HG03457 (cell line): ENCODE measurements around the gene RAB34.
"Not testable (repeated sequence)": the region's sequence is repeated elsewhere in the genome, so short reads cannot be mapped to it uniquely, and the experiment has no call there.

Experiments
- ATAC-seq: cut with Tn5 transposase; IDR thresholded peaks from one replicate; pipeline ENCODE4 v1.9.1; 2021; ENCODE audit warnings: moderate number of reproducible peaks; ENCODE audit not compliant: unreplicated experiment

RAB34 gene

DNA sequence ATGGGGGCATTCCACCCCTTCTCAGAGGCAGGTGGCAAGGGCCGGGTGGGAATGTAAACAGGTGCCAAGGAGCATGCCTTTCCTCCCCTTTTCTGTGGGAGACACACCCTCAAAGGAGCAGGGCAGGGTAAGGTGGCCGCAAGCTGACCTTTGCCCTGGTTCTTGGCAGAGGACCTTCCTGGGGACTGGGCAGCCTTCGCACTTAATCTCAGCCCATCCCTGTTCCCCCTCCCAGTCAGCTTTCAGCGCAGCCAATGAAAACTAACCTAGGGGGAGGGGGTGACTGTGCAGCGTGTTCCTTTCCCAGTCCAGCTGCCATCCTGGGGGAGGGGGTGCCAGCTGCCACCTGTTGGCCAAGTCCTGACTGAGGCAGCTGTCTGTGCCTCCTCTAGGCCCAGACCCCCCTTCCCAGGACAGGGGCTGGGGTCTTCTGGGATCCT is 29.0 kb upstream of the RAB34 start:
- no peak for ATAC-seq

DNA sequence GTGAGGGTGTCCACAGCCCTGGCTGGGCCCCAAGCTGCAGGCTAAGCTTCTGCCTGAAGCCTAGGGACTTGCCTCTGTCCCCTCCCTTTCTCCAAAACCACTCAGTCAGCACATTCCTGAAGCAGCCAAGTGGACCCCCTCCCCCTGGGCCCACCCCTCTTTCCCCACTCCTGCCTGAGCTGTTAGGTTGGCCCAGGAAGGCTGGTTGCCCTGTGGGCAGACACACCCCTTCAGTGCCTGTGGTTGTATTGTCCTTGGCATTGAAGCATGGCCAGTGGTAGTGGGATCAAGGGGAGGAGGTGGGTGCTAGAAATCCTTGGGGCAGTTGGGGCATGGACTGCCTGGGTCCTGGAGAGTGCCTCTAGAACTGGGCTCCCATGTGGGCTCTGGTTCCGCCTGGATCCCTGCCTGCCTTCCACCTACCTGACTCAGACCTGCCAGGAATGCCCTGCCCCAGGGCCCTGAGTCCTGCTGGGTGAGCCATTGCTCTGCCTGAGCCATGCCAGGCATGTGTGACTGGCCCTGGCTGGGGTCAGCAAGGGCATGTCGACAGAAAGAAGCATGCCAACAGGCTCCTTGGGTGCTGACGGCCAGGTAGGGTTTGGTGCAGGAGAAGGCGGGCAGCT is 28.2 kb upstream of the RAB34 start:
- ATAC-seq = no peak

- no peak for ATAC-seq
Observed at GRCh38 chr17:28744972-28745785, 27.5 kb upstream of the RAB34 start.

DNA sequence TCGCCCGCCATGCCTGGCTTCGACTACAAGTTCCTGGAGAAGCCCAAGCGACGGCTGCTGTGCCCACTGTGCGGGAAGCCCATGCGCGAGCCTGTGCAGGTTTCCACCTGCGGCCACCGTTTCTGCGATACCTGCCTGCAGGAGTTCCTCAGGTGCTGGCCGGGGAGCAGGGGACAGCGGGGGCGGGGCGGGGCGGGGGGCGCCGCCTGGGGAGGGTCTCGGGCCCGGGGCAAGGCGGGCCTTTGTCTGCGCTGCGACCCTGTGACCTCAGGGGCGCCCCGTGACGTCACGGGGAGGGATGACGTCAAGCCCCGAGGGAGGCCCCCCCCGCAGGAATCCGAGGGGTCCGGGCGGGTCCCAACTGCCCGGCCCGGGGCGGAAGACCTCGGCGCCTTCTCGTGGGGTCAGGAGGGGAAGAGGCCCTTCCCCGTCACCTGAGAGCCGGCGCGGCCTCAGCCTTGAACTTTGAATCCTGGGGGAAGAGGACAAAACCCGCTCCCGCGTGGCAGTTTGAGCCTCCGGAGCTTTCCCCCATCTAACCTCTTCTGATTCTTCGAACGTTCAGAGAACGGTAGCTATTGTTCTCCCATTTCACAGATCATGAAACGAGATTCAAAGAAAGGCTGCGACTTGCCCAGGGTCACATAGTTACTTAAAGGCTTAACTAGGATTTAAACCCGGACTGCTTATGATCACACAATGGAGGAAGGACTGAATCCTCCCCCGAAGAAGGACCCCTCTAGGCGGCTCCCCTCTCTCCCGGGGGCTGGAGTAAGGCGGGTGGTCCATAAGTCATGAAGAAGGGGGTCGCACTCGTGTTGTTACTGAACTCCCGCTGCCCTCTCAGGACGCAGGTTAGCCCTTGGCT is 26.7 kb upstream of the RAB34 start:
- peak; percentile 2 for ATAC-seq

DNA sequence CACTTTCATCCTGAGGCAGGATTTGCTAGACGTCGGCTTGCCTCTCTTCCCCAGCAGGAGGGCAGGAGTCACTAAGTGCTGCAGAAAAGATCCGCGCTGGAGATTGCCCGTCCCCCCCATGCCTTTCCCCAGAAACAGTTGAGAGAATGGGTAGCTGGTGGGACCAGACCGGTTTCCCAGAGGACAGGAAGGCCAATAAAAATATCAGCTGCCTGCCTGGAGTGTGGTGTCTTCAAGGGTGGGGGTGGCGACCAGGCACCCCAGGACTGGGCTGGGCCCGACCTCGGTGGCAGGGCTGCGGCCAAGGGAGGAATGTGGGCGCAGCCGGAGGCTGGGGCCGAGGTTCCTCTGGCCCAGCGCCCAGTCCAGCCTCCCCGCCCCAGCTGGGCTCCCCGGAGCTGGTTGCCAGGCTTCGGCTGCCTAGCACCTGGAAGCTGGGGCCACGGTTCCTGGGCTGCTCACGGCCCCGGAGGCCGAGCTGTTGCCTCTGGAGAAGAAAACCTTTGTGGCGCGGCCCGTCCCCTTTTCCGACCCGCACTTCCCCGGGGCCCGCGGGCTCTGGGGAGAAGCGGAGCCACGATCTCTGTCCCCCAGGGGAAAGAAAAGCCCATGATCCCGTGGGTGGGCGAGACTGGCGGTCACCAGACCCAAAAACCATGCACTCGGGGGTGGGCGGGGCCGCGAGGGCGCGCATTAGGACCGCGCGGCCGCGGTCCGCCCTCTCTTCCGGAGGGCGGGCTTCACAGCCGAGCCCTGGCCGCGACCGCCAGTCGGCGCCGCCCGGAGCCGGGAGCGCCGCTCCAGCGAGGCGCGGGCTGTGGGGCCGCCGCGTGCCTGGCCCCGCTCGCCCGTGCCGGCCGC is 25.8 kb upstream of the RAB34 start, which contains the start of gene TRAF4:
Gene TRAF4 (plus strand): TSS at position 769 of the 861 bp plus-strand sequence. CDS start 102 bp downstream, outside the sequence.
- peak; percentile 41 for ATAC-seq

- no peak for ATAC-seq
Observed at GRCh38 chr17:28741358-28742349, 24.0 kb upstream of the RAB34 start.

- ATAC-seq = no peak
Observed at GRCh38 chr17:28740406-28741357, 23.0 kb upstream of the RAB34 start.

DNA sequence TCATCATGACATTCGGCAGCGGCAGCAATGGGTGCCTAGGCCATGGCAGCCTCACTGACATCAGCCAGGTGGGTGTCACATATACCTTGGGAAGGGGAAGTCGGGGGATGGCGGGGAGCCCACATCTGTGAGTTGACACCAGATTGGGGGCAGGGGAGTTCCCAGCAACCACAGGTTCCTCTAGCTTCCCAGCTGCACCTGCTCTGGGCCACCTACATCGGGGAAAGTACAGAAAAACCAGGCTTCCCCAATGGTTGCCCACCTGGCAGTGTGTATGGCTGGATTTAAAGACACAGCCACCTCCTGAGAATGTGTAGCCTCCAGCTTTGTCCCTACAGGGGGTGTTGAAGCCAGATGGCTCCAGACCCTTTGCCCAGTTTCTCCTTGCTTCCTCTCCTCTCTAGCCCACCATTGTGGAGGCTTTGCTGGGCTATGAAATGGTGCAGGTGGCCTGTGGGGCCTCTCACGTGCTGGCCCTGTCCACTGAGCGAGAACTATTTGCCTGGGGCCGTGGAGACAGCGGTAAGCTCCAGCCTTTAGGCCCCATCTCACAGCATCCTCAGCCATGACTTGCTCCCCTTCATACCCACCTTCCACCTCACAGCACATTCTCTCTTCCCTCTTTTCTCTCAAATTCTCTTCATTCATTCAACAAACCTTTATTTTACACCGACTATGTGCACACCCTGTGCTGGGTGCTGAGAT is 21.2 kb upstream of the RAB34 start:
- ATAC-seq = no peak

- no peak for ATAC-seq
Observed at GRCh38 chr17:28737770-28738679, 20.4 kb upstream of the RAB34 start.

- ATAC-seq = no peak
Observed at GRCh38 chr17:28737316-28737715, 19.6 kb upstream of the RAB34 start.

DNA sequence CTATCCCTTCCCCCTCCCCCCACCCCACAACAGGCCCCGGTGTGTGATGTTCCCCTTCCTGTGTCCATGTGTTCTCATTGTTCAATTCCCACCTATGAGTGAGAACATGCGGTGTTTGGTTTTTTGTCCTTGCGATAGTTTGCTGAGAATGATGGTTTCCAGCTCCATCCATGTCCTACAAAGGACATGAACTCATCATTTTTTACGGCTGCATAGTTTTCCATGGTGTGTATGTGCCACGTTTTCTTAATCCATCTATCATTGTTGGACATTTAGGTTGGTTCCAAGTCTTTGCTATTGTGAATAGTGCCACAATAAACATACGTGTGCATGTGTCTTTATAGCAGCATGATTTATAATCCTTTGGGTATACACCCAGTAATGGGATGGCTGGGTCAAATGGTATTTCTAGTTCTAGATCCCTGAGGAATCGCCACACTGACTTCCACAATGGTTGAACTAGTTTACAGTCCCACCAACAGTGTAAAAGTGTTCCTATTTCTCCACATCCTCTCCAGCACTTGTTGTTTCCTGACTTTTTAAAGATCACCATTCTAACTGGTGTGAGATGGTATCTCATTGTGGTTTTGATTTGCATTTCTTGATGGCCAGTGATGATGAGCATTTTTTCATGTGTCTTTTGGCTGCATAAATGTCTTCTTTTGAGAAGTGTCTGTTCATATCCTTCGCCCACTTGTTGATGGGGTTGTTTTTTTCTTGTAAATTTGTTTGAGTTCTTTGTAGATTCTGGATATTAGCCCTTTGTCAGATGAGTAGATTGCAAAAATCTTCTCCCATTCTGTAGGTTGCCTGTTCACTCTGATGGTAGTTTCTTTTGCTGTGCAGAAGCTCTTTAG is 18.5 kb upstream of the RAB34 start:
- not testable (repeated sequence) for ATAC-seq

DNA sequence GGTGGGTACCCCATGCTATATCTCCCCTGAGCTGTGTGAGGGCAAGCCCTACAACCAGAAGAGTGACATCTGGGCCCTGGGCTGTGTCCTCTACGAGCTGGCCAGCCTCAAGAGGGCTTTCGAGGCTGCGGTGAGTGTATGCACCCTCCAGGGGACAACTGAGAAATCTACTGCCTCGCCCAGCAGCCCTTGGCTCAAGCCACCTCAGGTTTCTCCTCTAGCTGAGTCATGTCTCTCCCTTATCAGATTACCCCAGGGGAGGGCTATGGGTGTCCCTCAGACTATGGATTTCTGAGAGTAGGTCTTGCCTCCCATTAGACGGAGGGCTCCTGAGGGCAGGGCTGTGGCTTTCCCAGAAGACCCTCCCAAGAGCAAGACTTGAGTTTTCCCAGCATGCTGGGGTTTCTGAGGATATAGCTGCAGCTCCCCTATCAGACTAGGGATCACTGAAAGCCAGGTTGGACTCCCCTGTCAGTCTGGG is 17.6 kb upstream of the RAB34 start:
- no peak for ATAC-seq

DNA sequence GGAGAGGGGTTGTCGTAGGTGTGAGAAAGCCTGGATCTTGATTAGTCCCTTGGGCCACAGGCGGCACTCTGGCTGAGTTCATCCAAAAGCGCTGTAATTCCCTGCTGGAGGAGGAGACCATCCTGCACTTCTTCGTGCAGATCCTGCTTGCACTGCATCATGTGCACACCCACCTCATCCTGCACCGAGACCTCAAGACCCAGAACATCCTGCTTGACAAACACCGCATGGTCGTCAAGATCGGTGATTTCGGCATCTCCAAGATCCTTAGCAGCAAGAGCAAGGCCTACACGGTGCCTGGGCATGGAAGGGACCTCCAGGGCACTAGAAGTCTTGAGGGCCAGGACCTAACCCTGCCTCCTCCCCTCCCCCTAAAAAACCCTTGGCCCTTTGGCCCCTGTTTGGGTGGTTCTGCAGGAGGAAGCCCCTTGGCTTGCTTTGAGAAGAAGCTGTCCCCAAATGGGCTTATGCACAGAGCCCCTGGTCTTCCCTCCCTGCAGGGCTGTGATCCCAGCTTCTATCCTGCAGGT is 17.1 kb upstream of the RAB34 start:
- no peak for ATAC-seq

DNA sequence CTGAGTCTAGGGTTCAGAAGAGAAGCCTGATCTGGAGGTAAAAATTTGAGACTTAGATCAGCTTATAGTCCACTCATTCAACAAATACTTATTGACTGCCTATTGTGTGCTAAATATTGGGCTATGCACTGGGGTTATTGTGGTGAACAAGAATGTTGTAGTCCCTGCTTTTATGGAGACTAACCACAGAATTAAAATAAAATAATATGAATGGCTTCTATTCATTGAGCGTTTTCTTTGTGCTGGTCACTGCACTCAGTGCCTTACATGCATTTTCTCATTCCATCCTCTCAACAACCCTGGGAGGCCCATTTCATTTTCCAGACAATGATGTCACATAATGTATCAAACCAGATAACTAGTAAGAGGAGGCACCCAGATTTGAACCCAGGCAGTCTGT is 15.7 kb upstream of the RAB34 start:
- ATAC-seq = no peak

DNA sequence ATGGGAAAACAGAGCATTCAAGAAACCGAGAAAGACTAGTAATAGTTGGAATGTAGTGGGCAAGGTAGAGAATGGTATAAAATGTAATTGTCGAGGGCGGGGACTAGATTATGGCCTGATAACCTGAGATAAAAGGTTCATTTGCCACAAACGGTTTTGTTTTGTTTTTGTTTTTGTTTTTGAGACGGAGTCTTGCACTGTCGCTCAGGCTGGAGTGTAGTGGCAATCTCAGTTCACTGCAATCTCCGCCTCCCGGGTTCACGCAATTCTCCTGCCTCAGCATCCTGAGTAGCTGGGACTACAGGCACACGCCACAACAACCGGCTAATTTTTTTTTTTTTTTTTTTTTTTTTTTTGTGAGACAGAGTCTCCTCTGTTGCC is 12.3 kb upstream of the RAB34 start:
- no peak for ATAC-seq
